GM21360 (cell line): ENCODE results near the gene BAMBI.

Source experiments
- ATAC-seq: cut with Tn5 transposase; IDR thresholded peaks from one replicate; pipeline ENCODE4 v1.9.1; 2021; ENCODE audit warnings: mild to moderate bottlenecking, moderate library complexity; ENCODE audit not compliant: unreplicated experiment

The BAMBI gene

DNA sequence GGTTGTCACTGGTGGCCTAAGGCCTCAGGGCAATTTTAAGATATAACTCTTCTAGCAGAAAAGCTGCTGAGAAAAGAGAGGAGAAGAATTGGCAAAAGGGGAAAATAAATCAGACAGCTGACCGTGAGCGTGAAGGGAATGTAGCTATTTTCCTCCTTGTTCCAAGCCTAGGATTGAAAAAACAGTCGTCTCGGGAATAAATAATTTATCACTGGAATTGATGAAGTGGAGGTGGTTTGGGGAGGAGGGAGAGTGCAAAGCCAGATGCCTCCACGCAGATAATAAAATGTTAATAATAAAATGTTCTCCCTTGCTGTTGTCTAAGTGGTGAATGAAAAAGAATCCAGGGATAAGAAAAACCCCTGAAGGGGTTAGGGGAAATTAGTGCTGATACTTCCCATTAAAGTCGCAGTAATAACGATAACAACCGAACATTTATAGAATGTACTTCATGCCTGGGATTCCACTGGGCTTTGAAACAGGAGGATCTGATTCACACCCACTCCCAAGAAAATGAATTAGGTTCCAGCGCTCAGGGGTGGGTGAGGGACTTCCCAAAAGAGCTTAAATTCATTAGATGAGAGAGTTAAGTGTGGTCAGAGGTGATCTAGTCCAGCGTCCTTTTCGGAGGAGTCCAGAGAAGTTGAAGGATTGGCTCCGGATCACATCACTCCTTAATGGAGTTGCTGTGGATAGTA is 27.3 kb downstream of the BAMBI start:
- no peak for ATAC-seq

DNA sequence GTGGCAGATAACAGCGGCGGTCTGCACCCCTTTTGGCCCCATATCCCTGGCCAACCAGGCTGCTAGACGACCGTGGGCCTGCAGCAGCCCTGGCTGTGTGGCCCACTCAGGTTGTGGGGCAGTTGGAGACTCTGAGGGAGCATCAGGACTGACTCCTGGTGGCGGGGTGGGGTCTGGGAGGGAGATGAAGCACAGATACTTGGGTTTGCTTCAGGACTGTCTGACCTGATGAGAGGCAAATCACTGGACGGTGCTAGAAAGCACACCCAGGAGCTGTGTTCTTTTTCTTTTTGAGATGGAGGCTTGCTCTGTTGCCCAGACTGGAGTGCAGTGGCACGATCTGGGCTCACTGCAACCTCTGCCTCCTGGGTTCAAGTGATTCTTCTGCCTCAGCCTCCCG is 28.2 kb downstream of the BAMBI start:
- no peak for ATAC-seq

DNA sequence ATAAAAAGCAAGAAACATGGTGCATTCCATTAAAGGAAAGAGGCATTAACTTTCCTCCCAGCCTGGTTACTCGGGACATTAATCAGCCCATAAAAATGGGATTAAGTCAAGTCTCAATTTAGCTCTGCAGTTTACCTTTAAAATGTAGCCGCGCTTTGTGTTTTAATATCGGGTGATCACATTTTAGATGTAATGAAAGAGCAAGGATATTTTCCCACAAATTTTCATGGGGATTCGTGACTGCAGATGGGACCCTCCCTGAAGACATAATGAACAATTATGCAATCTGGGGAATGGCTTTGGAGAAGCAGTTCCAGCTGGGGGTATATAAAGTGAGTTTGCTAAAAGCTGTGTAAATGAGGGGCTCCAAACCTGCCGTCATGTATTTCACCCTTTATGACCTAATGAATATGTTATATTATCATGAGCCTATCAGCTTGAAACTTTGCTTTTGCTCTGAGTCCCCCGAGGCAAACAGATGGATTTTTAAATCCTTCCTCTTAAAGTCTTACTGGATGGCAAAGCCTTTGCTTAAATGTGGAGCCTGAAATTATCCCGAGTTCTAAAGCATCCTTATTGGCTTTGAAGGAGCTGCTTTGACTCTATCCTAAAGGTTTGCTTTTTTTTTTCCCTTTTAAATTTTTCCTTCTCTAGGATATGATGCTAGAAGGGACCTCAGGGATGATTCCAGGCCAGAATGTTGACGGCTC is 31.8 kb downstream of the BAMBI start:
- ATAC-seq: no peak

DNA sequence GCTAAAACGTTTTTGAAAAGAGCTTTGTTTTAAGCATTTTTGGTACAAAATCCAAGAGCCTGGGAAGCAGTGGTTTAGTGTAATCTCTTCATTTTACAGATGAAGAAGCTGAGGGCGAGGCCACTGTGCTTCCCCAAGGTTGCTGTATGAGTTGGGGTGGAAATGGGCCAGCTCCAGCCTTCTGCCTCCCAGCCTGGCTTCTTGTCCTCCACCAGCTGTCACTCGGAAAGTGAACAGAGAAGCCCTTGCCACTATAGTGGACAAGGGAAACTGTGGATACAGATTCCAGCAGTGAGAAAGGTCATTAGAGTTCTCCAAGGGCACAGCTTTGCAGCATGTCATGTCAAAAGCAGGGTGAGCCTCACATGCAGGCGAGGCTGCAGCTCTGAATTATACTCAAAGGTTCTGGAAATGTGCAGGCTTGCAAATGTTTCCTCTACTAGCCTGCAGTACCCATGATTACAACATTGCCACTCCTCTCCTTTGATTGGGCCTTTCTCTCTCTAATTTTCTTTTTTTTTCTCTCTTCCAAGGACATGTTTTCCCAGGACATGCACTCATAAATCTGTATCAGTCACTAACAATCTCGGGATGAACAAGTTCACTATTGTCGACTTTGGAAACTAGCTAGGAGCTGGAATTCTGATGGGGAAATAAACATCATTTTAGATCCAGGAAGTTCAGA is 33.0 kb downstream of the BAMBI start:
- no peak for ATAC-seq

DNA sequence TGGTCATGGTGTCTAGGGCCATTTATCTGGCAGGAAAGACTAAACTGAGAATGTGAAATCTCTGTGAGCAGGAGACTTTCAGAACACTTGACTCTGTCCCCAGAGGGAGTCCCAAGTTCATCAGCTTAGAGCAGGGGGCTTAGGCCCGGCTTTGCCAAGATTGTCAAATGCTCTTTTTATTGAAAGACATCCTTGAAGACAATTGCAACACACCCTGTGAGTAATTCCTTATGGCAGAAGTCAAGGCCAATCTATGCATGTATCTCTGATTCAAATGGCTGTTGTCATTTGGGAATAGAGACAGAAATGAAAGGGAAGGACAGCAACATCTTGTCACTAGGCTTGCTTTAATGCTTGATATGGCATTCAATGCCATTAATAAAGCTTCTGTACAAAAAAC is 33.7 kb downstream of the BAMBI start:
- ATAC-seq: no peak

DNA sequence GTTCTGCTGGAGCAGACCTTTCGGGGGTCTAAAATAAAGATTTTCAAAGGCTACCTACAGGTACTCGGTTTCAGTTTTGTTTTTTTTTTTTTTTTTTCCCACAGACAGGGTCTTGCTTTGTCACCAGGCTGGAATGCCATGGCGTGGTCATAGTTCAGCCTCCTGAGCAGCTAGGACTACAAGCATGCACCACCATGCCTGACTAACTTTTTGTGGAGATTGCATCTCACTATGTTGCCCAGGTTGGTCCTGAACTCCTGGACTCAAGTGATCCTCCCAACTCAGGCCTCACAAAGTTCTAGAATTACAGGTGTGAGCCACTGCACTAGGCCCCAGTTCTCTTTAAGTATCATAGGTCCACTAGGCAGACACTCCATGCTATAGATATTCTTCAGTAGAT is 34.5 kb downstream of the BAMBI start:
- ATAC-seq: no peak

DNA sequence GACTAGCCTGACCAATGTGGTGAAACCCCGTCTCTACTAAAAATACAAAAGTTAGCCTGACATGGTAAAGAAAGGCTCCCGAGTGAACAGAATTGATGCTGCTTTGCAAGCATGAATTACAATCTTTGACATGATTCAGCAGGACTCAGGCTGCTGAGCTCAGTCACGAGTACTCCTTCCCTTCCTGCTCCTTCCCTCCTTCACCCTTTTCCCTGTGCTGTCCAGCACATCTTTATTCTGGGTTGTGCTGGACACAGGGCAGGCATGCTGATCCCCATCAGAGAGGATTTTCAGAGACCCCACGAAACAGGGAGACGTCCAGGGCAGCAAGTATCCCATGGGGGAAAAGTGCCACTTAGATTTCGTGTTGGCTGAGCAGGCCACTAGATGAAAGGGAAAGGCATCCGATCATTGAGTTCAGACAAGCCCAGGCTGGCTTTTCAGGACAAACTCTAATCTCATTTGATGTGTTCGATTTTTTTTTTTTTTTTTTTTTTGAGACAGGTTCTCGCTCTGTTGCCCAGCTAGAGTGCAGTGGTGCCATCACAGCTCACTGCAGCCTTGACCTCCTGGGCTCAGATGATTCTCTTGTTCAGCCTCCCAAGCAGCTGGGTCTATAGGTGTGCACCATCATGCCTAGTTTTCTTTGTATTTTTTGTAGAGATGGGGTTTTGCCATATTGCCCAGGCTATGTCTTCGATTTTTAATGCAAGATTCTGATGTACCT is 36.5 kb downstream of the BAMBI start:
- ATAC-seq: no peak

DNA sequence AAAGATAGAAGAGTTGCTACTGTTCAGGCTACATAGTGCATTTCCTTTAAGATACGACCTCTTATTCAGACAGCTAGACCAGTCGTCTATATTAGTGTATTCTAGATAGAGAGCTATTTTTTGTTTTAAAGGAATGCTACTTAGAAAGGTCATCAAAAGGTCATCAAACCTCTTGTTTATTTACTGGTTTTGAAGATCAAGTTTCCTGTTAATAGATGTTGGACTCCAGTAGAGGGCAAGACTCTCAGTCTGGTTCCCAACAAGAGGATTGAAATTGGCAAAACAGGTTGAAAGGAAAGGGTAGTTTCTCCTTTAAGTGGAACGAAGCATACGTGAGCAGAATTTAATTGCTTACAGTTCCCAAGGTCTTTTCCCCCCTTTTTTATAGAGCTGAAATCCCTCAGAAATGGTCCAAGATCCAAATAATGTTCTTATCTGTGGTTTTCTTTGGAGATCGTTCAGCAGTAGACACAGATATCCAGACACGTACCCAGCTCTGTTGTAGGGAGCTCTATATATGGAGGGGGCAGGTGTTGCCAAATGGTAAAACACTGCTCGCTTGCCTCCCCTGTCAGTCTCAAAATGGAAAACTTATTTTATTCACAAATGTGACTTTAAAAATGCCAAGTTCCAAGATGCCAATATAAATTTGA is 37.2 kb downstream of the BAMBI start:
- ATAC-seq: no peak

DNA sequence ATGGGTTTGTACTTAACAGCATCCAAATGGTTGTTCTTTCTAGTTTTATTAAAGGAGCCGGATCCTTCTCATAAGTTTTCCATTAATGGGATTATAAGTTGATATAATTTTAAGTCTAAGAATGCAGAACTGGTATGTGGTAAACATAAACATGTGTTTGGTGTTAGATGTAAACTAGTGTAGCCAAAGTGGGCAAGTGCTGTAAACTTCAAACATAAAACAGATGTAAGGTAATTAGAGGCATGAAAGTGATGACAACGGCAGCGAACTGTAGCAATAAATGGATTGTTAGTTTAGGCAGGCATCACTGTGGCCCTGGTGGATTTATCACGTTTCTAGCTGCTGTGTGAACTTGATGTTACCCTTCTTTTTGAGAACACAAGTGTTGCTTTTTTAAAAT is 37.9 kb downstream of the BAMBI start:
- no peak for ATAC-seq

DNA sequence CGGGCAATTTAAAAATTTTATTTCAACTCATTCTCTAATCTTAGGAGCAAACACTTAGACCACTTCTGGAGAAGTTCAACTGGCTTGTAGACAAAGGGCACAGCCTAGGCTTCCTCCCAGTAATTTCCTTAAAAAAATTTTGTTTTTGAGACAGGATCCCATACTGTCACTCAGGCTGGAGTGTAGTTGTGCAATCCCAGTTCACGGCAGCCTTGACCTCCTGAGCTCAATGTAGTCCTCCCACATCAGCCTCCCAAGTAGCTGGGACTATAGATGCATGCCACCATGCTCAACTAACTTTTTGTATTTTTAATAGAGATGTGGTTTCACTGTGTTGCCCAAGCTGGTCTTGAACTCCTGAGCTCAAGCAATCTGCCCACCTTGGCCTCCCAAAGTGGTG is 38.4 kb downstream of the BAMBI start:
- ATAC-seq: no peak

DNA sequence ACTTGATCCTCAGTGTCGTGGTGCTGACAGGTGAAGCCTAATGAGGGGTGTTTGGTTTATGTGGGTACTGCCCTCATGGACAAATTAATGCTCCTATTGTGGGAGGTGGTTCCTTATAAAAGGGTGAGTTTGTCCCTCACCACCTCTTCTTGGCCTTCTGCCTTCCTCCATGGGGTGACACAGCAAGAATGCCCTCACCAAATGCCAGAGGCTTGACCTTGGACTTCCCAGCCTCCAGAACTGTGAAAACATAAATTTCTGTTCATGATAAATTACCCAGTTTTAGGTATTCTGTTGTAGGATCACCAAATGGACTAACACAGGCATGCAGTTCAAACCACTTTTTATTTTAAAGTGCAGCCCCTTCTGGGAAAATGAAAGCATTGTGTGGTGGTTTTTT is 39.4 kb downstream of the BAMBI start:
- ATAC-seq: no peak

DNA sequence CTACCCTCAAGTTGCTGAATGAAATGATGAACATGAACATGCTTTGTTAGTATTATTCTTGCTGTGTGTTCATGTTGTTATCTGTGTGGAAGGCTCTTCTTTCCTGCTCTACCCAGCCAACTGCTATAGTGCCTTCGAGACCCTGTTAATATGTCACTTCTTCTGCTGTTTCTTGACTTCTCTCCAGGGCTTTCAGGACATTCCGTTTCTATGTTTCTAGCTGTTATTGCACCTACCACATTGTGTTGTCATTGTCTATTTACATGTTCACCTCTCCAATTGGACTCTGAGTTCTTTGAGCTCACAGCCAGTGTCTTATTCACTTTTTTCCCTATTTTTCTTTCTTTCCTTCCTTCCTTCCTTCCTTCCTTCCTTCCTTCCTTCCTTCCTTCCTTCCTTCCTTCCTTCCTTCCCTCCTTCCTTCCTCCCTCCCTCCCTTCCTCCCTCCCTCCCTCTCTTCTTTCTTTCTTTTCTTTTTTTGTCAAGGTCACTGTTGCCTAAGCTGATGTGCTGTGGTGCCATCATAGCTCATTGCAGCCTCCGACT is 40.4 kb downstream of the BAMBI start:
- ATAC-seq: no peak

DNA sequence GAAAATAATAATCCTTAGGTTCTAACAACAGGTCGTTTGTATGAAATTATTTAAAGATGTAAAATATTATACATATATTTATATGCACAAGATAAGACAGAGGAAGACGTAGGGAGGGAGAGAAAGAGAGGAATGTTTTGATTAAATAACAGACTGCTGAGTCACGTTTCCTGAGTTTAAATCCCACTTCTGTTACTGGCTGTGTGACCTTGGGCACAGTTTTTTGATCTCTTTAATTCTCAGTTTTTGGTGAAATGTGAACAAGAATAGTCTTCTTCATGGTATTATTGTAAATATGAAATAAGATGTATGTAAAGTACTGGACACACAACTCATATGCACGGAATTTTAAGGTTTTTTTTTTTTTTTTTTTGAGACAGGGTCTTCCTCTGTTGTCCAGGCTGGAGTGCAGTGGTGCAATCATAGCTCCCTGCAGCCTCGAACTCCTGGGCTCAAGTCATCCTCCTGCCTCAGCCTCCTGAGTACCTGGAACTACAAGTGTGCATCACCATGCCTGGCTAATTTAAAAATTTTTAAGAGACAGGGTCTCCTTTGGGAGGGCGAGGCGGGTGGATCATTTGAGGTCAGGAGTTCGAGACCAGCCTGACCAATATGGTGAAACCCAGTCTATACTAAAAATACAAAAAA is 42.6 kb downstream of the BAMBI start:
- ATAC-seq: no peak

DNA sequence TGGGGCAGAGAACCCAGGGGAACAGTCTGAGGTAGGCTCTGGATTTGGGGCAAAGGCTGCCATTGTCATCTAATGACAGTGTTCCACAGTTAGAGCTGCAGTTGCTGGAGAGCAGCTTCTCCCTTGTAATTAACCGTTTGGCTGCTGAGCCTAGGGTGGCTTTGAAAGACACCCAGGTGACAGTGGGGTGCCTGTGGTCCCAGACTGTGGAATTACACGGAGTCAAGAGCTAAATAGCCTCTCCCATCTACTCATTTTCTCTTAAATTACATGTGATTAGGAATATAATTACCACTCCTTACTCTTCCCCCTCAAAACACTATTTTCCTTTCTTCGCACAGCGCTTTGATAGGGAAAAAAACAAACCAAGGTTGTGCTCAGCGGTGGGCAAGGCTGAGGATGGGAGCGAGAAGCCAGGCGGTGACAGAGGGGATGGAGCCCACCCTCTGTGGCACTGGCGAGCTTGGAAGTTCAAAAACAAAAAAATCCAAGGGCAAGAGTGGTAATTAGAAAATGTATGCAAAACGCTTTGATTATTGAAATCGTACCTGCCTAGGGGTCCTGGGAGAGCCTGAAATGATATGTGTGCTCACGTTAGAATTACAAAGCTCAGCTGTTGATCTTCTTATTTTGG is 44.1 kb downstream of the BAMBI start:
- no peak for ATAC-seq

DNA sequence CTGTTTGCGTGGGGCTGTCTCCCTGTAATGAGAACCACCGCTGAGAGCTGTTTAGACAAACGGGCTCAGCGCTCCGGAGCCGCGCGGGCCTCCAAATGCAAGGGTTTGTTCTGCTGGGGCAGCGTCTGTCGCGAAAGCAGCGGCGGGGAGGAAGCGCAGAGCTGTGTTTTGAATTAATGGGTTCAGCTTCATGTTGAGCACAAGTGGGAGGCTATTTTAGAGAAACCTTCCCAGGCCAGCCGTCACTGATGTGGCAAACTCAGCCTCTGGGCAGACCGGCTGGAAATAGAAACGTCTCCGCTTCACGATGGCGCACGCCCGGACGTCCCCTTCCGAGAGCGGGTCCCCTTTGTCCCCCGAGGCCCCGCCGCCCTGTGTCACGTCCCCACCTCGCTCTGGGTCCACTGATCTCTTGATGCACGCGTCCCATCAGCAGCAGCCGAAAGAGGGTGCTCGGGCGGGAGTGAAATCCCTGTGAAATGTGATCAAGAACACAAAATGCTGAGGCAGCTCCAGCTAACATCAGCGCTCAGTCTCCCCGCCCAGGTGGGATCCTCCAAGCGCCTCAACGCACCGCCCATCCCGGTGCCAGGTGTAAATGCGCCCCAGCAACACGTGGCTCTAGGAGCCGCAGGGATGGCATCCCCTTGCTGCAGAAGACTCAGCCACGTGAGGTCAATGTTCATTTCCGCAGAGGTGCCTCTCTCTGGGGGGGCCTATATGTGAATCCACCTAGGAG is 44.9 kb downstream of the BAMBI start:
- no peak for ATAC-seq

DNA sequence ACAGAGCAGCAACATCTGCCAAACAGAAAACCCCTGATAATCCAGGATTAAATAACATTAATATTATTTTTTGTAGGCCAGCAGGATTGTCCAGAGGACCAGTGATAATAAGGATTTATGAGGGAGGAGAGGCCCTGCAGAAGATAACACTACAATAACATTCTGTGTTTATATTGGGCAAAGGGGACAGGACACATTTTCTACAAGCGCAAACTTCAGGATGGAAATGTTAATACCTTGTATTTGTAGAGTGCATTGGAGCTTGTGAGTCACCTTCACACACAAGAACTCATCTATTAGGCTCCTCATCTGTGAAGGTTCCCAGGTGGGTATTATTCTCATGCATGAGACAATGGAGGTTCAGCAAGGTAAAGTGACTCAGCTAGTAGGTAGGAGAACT is 51.0 kb downstream of the BAMBI start:
- ATAC-seq: no peak

DNA sequence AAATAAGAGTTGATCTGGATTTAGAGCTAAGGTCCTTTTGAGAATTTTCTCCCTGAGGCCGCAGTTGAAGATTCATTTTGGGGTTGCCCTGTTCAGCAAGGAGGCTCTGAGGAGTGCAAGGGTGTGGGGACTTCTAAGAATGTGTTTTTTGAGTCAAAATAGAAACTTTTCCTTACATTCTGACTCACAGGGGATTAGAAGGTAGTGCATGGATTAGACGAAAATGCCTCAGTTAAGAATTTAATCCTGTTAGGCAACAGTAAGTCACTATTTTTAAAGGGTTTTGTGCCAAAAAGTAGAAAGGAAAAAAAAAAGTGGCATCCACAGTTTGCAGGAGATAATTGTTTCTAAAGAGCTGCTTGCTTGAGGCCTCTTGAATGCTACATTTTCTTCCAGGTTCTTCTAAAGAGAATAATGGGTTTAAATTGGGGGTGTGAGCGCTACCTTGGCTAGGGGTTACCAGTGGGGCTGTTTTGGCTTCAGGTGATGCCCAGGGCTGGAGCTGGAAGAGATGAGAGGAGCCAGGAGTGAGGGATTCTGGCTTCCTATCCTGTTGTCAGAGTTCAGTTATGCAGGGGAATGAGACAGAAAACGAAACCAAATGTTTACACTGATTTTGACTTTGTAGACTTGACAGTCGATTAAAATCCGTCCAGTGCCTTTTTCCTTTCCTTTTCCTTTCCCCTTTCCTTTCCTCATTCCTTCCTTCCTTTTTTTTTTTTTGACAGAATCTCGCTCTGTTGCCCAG is 52.9 kb downstream of the BAMBI start:
- no peak for ATAC-seq

DNA sequence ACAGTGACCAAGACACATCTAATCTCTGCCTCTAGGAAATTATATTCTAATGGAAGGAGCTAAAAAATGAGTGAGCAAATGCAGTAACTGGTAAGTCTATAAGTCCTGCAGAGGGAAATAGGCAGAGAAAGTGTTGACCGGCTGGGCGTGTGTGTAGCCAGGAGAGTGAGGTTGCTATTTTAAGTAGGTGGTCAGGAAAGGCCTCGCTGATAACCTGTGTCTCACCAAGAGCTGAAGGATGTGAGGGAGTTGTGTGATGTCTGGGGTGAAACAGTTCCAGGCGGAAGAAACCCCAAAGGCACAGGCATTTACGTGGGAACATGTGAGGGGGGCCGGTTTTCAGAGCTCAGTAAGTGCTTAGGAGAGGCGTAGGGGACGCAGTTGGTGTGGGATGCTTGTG is 54.8 kb downstream of the BAMBI start:
- ATAC-seq: no peak
